ENCODE data around the gene DCAF10.
"Not testable (repeated sequence)": the region's sequence is repeated elsewhere in the genome, so short reads cannot be mapped to it uniquely, and the experiment has no call there.

DCAF10 gene

DNA sequence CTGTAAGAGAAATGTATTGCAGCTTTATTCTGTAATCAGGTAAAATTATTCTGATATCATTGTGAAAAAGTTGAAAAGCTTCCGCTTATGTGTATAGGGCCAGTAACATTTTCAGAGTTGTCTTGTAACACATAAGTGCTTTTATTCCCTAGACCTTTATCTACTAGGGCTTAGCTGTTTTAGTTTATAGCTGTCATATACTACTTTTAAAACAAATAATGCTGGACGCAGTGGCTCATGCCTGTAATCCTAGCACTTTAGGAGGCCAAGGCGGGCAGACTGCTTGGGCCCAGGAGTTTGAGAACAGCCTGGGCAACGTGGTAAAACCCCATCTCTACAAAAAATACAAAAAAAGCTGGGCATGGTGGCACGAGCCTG is 70.2 kb downstream of the DCAF10 start:
- no peak for DNase-seq

DNA sequence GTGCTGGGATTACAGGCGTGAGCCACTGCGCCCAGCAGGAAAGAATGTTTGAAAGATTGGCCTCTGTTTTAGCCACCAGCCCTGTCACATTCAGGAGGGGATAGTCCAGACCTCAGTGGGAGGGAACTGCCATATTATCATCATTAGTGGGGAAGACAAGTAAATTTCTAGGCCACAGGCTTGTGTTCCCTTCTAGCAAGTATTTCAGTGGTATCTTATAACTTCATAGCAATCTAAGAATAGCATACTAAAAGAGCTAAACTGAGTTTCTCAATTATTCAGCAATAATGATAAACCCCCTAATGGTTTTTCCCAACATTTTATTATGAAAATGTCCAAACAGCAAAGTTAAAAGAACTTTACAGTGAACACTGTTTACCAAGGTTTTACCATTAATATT is 73.4 kb downstream of the DCAF10 start:
- DNase-seq = no peak

DNA sequence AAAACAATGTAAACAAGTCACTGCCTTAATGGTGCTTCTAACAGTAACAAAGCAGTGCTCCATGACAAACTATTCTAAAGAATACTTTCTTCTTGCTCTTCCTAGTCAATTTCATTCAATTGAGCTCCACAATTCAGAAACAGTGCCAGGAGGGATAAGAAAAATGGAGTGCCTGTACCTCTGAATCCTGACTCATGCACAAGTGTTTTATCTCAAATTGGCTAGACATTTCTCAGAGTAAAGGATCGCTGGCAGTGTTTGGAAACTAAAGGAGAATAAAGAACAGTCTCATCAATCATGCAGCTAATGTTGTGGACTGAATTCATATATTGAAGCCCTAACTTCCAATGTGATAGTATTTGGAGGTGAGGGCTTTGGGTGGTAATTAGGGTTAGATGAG is 75.8 kb downstream of the DCAF10 start:
- no peak for DNase-seq

DNA sequence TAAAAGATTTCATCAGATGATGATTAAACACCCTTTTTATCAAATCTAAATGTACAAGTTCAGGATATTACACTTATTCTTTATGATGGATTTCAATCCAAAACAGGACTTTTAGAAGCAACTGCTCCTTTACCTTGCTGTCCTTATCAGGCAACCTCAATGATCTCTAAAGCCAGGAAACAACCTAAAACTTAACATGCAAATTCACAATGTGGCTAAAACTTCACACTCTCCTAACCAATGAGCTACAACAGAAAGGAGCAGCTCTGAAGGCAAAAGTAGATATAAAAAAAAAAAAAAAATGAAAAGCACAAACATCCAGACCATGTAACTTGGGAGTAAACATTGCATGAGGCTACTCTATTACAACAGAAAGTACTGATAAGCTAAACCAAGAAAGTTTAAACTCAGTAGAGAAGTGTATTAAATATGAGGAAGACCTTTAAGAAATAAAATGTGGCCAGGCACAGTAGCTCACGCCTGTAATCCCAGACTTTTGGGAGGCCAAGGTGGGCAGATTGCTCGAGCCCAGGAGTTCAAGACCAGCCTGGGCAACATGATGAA is 80.4 kb downstream of the DCAF10 start:
- DNase-seq = no peak

DNA sequence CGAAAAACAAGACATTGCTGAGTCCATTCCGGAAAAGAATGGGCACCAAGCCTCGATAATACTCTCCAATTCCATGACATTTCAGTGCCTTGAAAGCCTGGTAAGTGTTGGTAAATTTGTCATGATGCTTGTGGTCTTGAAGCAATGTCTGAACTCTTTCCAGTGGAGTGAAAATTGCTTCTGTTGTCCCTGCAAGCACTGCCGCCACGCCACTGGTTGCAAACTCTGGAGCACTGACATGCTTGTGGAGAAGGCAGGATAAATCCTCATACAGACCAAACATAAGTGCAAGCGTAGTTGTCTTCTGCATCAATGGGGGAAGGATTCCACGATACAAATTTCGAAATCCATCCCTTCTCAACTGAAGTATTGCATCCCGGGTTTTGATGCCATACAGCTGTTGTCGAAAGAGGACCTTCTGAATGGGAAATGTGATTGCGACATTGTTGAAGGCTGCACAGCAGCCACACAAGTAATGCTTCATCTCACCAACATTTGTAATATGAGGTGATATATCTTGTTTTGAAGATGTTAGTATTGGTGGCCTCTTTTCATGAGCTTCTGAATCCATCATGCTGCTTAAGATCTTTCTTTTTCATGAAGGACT is 87.5 kb downstream of the DCAF10 start:
- peak; percentile 23 to 25 for DNase-seq

DNA sequence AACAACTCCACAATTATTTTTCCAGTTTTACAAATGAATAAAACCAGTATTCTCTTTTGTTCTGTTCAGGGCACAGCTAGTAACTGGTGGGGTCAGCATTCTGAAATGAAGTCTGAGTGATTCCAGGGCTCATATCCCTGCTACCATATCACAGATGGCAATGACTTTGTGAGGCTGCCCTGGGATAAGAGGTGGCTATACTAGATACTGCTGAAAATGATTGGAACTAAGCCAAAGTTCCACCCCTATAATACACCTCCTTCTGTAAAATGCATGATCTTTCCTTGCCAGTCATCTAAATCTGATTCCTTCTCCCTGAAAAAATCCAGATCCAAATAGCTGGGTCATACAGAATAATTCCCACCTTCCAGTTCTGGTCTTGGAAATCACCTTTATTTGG is 88.9 kb downstream of the DCAF10 start:
- no peak for DNase-seq

DNA sequence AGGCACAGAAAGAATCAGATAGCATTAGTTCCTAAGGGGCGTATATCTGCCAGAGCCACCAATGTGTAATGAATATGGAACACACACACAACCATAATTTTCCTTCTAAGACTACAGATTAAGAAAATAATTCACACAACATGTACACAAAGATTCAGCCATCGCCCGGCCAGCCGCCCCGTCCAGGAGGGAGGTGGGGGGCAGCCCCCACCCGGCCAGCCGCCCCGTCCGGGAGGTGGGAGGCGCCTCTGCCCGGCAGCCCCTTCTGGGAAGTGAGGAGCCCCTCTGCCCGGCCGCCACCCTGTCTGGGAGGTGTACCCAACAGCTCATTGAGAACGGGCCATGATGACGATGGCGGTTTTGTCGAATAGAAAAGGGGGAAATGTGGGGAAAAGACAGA is 90.4 kb downstream of the DCAF10 start:
- not testable (repeated sequence) for DNase-seq

DNA sequence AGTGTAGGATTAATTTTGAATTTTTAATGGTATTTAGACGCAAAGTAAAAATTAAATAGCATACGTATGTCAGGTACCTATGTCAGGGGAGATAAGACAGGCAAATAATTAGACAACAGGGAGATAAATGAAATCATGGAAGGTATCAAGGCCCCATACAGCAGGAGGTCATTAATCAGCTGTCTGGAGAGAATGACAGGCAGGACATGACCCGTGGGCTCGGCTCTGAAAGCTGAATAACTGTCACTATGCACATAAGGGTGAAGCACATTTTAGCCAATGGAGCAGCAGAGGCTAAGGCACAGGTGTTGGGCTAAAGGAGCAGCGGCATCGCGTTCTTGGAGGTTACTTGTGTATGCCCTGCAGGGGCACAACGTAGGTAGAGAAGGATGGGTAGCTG is 91.5 kb downstream of the DCAF10 start:
- no peak for DNase-seq

DNA sequence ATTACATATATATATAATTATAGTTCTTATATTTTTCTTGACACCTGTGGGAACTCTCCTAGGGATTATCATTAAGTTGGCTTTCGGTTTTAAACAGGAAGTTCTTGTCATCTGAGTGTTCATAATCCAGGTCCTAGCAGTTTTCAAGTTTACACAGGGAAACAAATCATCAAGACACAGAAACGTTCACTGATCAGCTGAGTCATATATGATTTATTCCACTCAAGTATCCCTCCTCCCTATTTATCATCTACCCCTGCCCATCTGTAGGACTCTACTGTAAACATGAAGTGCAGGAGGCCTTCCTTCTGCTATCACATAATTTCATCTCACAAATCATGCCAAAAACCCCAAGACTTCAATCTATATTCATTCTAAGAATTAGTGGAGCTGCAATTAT is 97.1 kb downstream of the DCAF10 start:
- DNase-seq = no peak

DNA sequence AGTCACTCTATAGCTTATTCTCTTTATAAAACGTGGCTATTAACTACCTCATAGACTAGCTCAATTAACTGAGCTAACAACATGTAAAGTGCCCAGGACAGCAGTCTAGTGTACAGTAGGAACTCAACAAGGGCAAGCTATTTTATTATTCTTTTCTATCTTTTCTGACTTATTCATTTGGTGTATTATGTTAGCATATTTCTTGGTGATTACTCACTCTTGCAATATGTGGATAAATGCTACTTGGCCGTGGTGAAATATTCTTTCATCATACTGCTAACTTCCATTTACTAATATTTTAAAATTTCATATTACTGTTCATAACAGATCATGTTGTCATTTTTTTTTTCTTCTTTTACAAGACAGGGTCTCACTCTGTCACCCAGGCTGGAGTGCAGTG is 98.4 kb downstream of the DCAF10 start:
- no peak for DNase-seq

DNA sequence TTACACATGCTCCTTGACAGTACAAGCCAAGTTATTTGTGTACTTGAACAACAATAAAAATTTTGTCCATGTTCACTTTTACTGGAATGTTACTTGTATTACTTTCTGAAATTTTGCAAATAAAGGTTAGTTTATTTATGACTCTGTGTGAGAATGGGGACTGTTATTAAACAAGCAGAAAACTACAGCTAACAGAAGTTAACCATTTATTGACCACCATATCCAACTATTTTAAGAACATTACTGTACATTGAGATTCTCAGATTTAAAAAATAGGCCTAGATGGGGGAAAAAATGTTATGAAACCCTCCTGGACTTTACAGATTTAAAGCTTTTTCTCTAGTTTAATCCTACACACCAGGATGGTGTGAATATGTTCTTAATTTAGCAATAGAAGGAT is 101.5 kb downstream of the DCAF10 start:
- DNase-seq = no peak

DNA sequence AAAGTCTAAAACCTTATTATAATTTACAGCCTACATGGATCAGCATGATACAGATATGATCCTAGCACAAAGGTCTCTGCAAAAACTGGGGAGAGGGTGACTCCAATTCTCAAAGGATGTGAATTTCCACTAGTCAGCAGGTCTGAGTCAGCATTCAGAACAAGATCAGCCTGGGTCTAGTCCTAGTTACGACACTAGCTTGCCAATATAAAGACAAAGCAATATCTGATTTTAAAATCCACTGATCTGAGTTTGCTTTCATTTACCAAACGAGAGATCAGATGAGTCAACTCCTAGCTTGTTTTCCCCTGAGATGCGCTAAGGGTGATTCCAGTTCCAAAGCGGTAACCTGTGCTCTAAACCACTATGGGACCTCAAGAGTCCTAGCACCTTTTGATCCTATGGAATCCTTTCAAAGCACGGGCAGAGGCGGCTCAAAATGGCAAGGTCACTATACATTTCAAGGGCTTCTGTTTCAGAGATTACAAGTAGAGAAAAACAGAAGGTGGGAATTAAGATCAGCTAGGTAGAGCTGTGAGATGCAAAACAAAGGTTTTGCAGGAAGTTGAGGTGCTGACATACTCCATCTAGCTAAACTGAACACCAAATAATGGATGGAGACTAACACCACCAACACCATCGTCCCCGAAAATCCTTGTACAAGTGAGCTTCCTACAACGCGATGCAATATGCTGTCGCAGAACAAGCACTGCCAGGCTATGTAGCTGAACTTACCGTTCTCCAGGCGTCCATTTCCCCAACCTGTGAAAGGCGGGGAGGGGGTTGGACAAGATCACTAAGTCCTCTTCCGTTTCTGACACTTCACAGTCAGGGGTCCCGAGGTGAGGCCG is 102.4 kb downstream of the DCAF10 start:
- DNase-seq = peak; percentile 10 to 48

DNA sequence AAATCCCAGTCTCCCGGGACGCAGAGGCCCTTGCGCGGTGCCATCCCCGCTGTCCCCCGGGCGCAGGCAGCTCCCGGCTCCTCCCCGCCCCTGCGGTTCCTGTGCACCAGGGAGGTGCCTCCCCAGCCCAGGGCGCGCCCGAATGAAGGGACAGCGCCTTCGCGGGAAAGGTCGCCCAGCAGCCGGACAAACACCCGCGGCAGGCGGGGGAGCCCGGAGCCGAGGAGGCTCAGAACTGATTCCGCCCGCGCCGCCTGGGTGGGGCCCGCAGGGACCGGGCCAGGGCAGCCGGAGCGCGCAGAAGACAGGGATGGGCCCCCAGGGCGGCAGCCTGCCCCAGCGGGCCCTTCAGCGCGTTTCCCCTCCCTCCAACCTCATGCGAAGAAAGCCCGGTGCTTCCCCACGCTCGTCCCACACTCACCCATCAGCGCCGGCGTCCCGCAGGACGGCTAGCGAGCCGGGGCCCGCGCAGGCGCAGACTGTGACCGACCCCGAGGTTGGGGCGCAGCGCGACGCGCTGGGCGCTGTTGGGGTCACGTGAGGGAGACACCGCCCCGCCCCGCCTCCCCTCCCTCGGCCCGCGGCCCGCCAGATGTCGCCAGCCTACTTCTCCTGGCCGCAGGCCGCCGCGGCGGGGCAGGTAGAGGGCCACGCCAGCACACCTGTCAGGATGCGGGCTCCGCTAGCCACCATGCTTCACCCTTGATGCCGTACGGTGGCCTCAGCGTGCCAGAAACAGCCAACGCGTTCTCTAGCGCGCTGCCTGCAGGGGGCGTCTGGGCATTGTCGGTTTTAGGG is 103.2 kb downstream of the DCAF10 start, which contains the start of gene SLC25A51:
SLC25A51 (minus strand) TSS at position 481 of the 798 bp plus-strand sequence. CDS start 15,577 bp downstream, outside the sequence.
- peak; percentile 66 to 84 for DNase-seq

DNA sequence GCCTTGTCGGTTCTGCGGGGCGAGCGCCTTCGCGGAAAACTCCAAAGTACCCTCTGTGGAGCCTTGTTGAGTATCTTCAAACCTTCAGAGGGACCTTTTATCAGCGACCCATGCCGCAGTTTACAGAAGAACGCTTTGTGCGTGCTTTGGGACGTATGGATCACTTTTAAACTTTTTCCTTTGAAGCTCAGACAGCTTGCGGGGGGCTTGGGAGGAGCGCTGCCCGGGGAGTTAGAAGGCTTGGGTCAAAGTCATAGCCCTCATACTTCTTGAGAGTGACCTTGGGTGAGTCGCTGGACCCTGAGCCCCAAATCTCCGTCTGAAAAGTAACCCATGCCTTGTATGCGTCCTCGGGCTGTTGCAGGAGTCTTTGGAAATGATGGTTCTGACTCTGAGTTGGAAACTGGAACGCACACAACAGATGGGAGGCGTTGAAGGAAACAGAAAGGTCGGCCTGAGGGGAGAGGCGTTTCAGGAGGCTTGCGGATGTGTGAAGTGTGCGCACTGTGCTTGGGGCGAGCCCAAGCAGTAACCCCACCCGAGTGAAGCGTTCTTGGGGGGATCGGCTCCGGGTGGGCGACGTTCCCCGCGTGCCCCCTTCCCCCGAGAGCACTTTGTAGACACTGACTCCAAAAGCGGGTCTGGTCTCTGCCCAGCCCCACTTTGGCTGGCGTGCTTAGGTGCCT is 104.0 kb downstream of the DCAF10 start:
- DNase-seq = no peak

DNA sequence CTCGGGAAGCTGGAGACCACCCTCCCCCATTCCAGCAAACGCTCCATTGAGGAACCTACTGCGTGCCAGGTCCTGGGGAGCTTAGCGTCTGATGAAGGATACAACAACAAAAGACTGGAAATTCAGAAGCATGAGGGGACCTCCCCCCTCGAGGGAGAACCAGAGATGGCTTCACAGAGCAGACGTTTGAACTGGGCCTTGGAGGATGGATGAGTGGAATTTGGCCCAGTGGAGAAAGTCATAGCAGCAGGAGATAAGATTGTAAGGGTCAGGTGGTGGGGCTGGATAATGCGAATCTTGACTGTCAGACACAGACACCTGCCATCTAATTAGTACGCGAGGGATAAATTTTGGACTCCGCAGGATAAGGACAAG is 104.5 kb downstream of the DCAF10 start:
- no peak for DNase-seq

DNA sequence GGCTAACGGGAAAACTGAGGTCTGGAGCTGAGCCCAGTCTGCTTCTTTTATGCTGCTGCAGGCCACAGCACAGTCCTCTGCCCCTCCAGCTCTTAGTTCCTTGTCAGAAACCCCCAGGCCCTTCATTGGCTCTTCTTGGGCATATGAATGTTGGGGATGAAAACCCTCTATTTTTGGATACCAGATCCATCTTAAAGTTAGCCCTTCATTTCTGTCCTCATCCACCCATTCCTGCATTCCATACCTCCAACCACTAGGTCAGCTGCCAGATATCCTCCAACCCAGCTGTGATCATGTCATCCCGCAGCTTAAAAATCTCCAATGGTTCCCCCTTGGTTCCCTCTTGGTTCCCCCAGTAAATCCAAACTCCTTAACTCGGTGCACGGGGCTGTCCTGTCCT is 105.2 kb downstream of the DCAF10 start:
- no peak for DNase-seq

DNA sequence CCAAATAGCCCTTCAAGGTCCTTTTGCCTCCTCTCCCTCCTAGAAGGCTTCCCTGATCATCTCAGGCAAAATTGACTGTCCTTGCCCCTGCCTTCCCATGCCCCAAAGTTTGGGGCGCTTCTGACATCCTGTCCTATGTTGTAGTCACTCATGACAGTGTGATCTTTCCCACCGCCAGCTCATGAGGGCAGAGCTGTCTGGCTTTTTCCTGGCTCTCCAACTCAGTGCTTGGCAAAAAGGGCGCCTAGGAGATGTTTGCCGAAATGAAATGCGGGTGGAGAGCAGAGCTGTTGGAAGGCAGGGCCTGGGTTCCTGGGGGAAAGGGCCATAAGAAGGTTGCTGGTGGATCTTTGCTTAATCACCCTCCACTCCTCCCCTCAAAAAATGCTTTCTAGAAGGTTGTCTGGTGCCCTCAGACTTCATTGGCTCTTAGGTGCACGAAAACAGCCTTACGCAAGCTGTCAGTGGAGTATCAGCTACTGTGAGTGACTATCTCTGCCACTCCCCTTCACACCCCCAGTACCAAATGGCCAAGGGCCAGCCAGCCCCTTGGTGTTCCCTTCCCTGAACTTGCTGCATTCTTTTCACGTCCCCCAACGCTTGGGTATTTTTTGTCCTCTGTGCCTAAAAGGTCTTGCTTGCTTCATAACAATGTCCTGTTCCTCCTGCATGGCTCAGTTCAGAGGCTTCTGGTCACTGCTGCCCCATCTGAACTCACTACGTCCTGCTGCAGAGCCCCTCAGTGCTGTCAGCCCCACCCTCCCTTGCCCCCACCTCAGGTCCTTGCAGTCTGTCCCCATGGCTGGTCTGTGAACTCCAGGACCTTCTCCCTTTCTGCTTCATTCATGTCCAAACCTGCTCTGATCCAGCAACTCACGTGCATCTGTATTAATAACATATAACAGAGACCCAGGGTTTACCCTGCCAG is 106.0 kb downstream of the DCAF10 start:
- DNase-seq = no peak

DNA sequence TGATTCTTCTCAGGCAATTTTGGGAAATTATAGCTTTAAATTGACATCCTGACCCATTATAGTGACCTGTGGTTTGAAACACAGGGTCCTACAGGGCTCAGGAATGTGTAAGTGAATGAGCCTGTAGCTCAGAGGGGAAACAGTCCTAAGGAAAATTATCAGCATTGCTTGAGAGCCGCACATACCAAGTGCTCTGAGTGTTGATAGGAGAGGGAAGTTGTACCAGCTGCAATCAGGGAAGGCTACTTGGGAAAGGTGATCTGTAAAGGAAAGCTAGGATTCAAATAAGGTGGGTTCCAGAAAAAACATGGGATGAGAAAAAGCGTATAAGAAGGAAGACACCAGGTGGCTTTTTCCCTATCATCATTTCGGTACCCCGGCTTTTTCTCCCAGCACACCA is 107.7 kb downstream of the DCAF10 start:
- no peak for DNase-seq

DNA sequence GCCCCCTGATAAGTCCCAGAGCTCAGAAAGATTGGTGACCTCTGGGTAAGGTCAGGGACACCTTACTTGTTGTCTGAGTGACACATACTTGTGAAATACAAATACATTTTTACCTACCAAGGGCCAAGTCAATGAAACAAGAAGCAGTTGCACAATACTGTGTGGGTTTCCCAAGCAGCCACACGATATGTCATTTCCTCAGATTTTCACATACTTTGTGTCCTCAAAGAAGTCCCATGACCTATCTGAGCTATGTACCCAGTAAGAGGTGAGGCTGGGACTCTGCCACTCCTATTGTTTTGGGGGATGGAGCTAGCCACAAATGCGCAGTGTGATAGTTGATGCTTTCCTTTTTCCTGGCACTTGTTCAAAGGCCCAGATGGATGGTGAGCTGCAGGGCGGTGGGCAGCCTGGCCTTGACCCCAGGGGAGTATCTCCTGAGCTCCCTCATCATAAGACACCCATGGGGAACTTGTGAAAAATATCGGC is 108.1 kb downstream of the DCAF10 start:
- peak; percentile 43 to 48 for DNase-seq

DNA sequence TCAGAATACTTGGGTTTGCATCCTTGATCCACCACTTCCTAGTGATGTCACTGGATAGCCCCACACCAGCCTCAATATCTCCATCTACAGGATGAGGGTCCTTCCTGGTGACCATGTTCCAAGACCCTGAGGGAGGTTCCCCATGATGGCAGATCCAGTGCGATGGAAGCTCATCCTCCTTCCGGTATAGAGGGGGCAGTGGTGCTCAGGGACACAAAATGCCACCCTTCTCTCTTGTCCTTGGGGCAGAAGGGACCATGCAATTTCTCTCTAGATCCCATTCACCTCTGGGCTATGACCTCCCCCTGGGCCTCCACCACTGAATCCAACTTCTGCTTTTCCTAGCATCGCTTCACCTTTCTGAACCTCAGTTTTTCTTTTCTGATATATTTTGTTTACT is 108.7 kb downstream of the DCAF10 start:
- no peak for DNase-seq

DNA sequence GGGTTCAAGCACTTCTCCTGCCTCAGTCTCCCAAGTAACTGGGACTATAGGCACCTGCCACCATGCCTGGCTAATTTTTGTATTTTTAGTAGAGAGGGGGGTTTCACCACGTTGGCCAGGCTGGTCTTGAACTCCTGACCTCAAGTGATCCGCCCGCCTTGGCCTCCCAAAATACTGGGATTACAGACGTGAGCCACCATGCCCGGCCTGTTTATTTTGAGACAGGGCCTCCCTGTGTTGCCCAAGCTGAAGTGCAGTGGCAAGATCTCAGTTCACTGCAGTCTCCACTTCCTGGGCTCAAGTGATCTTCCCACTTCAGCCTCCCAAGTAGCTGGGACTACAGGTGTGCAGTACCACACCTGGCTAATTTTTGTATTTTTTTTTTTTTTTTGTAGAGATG is 109.2 kb downstream of the DCAF10 start:
- not testable (repeated sequence) for DNase-seq

Measured in Kasumi-1 (cell line).